ENCODE results near the gene PTOV1. TPM values are rescaled to one million over a fixed set of nuclear protein-coding genes. Genes with fewer than 3 reads are reported as not detected.
A peak's percentile ranks its signal among the peaks of the same experiment; 100 is the strongest.

The PTOV1 gene
- 20.5 and 23.6 TPM in 2 replicates for total RNA-seq

DNA sequence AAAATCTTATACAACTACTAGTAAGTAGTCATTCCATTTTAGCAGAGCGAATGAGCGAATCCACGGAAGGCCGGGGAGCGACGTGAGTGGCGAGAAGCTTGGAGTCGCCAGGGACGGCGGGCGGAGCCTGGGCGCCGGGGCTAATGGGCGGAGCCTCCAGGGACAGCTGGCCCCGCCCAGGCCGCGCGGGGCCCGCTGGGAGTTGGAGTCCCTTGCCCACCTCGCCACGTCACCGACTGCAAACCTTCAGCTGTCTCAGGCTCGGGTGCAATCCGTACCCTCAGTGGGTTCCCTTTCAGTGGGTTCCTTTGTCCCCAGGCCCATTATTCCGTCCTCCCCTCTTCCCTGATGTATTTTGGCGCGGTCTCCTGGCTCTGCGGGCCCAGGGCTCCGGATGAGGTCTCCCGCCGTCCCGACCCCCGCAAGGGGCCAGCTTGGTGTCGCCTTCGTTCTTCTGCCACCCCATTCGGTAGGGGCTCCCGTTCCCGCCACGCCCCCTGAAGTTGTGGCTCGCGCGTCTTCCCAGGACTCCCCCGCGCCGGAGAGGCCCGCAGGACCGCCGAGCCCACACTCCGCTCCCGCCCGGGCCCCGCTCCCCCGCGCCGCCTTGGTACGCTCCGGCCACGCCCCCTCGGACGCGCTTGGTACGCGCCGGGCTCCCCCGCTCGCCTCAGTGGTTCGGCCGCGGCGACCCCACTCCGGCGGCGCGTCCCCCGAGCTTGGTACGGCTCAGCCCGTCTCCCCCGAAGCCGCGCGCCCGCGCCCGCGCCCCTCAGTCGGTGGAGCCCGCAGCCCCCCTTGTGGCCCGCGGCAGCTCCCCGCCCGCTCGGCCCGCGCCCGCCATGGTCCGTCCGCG lies at the start of gene PTOV1:
Gene PTOV1, plus strand, starts transcription at position 673 of the 856 bp plus-strand sequence.
- no peak for FAIRE-seq
- peaks cover 8% of the 10 kb centered on the region for H3K36me3 ChIP-seq (ENCODE audit: control insufficient read depth, insufficient read depth, low read length)
- no peaks in the 10 kb centered on the region for H3K27me3 ChIP-seq (ENCODE audit: control insufficient read depth, insufficient read depth, low read length)
- peak within 1 kb of the TSS; percentile 89 for H3K4me3 ChIP-seq (ENCODE audit: low read depth, low read length)
- TF ChIP-seq CTCF (IDR thresholded peaks at IDR 0.05; ENCODE audit: insufficient read depth, low read length, severe bottlenecking) = no peak
- peak; percentile 73 for DNase-seq (ENCODE audit: low read depth)

- Histone ChIP-seq H3K36me3 (ENCODE audit: control insufficient read depth, insufficient read depth, low read length) (peaks cover 31% of the 10 kb centered on the region), H3K4me3 (ENCODE audit: low read depth, low read length) (no peak overlapping the region), H3K27me3 (ENCODE audit: control insufficient read depth, insufficient read depth, low read length) (no peaks in the 10 kb centered on the region)
- TF ChIP-seq CTCF (IDR thresholded peaks at IDR 0.05; ENCODE audit: insufficient read depth, low read length, severe bottlenecking) = no peak
- FAIRE-seq (no peak), DNase-seq (ENCODE audit: low read depth) (no peak)
These were observed 49.5 kb upstream of the PTOV1 start for GRCh38 chr19:49801401-49801888.

DNA sequence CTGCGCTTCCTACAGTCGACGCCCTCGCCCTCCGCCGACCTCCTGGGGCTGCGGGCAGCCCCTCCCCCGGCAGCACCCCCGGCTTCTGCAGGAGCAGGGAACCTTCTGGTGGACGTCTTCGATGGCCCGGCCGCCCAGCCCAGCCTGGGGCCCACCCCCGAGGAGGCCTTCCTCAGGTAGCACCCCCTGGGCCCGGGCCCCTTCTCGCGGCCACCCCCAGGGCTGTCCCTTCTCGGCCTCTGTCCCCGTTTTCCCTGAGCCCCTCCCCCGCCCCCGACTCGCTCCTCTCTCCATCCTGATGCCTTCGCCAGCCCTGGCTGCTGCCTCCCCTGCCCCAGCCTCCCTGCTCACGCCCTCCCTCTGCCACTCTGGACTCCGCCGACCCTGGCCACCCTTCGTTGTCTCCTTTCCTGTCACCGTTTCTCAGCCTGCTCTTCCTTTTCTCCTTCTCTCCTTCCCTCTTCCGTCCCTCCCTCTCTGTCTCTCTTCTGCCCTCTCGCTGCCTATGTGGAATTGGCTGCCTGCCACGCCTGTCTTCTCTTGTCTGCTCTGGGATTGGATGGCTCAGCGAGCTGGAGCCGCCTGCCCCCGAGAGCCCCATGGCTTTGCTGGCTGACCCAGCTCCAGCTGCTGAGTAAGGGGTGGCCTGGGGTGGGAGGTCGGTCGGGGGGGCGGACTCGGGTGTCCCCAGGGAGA lies 48.8 kb upstream of the PTOV1 start:
- DNase-seq (ENCODE audit: low read depth) (no peak), FAIRE-seq (no peak)
- H3K27me3 ChIP-seq (ENCODE audit: control insufficient read depth, insufficient read depth, low read length) = no peaks in the 10 kb centered on the region
- no peak overlapping the region for H3K4me3 ChIP-seq (ENCODE audit: low read depth, low read length)
- peaks cover 28% of the 10 kb centered on the region for H3K36me3 ChIP-seq (ENCODE audit: control insufficient read depth, insufficient read depth, low read length)
- TF ChIP-seq CTCF (IDR thresholded peaks at IDR 0.05; ENCODE audit: insufficient read depth, low read length, severe bottlenecking) = peak; percentile 6

GRCh38 chr19:49802836-49803528 lies 48.0 kb upstream of the PTOV1 start:
- no peak overlapping the region for H3K4me3 ChIP-seq (ENCODE audit: low read depth, low read length)
- no peak for TF ChIP-seq CTCF (IDR thresholded peaks at IDR 0.05; ENCODE audit: insufficient read depth, low read length, severe bottlenecking)
- DNase-seq (ENCODE audit: low read depth) (no peak), FAIRE-seq (no peak)
- H3K36me3 ChIP-seq (ENCODE audit: control insufficient read depth, insufficient read depth, low read length) = peaks cover 27% of the 10 kb centered on the region
- no peaks in the 10 kb centered on the region for H3K27me3 ChIP-seq (ENCODE audit: control insufficient read depth, insufficient read depth, low read length)

DNA sequence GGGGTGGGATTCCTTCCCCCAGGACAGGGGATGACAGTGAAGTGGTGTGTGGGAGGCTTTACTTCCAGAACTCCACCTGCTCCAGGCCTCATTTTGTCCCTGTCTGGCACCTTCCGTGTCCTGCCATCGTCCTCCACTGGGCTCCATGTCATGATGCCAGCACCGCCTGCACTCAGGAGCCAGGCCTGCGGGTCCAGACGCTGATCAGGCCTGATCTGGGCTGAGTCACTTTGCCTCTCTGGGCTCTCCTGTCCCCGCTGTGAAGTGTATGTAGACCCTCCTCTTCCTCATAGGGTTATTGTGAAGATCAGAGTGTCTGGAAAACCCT lies 47.5 kb upstream of the PTOV1 start:
- no peak for DNase-seq (ENCODE audit: low read depth)
- no peak for TF ChIP-seq CTCF (IDR thresholded peaks at IDR 0.05; ENCODE audit: insufficient read depth, low read length, severe bottlenecking)
- no peak overlapping the region for H3K4me3 ChIP-seq (ENCODE audit: low read depth, low read length)
- peak; percentile 66 for FAIRE-seq
- peaks cover 26% of the 10 kb centered on the region for H3K36me3 ChIP-seq (ENCODE audit: control insufficient read depth, insufficient read depth, low read length)
- no peaks in the 10 kb centered on the region for H3K27me3 ChIP-seq (ENCODE audit: control insufficient read depth, insufficient read depth, low read length)

All from bronchial epithelial cell (primary cell).